Uterus (tissue), 2 donors: ENCODE measurements around the gene PRELP.

Source experiments
- CTCF ChIP-seq, 4 experiments: fragments of 200-600 bp in 2 of 4; fragments of 450-650 bp in 2 of 4; sonication (generic) in 2 of 4; IDR thresholded peaks; one replicate each; pipeline ENCODE4 v1.5.1; 2016 to 2019; ENCODE audit warnings: antibody characterized with exemption in 4 of 4, mild to moderate bottlenecking in 2 of 4, moderate library complexity in 1 of 4
- POLR2A ChIP-seq, 2 donors: fragments of 450-650 bp; IDR thresholded peaks; one replicate each; pipeline ENCODE4 v1.6.1; 2016; ENCODE audit warnings: antibody characterized with exemption in 2 of 2, mild to moderate bottlenecking in 1 of 2, moderate library complexity in 1 of 2

GRCh38 chr1:203524824-203525223 is 49.2 kb downstream of the PRELP start:
- no peak for TF ChIP-seq CTCF (IDR thresholded peaks at IDR 0.05)
- TF ChIP-seq POLR2A (IDR thresholded peaks at IDR 0.05): no peak
